Skeletal muscle satellite cell (primary cell): ENCODE data around the gene APLP1. TPM values are rescaled to one million over a fixed set of nuclear protein-coding genes. Genes with fewer than 3 reads are reported as not detected.
"Not testable (repeated sequence)": the region's sequence is repeated elsewhere in the genome, so short reads cannot be mapped to it uniquely, and the experiment has no call there.

Experiments used
- H3K27me3 ChIP-seq: 2 replicates; pipeline ENCODE4 v1.7.0; 2013; ENCODE audit warnings: low read length; ENCODE audit not compliant: control insufficient read depth, insufficient read depth
- H3K36me3 ChIP-seq: 2 replicates; pipeline ENCODE4 v1.7.0; 2013; ENCODE audit warnings: mild to moderate bottlenecking, control low read depth, low read length; ENCODE audit not compliant: insufficient read depth
- H3K4me1 ChIP-seq: 2 replicates; pipeline ENCODE4 v1.7.0; 2013; ENCODE audit warnings: low read length; ENCODE audit not compliant: control insufficient read depth, insufficient read depth
- H3K4me2 ChIP-seq: 2 replicates; pipeline ENCODE4 v1.7.0; 2013; ENCODE audit warnings: mild to moderate bottlenecking, low read length
- H3K4me3 ChIP-seq: 2 replicates; pipeline ENCODE4 v1.7.0; 2013; ENCODE audit warnings: low read length
- H3K9ac ChIP-seq: 2 replicates; pipeline ENCODE4 v1.7.0; 2013; ENCODE audit warnings: mild to moderate bottlenecking, low read depth, low read length, moderate library complexity
- H3K9me3 ChIP-seq: replicated peaks from 2 replicates; pipeline ENCODE4 v1.7.0; 2013; ENCODE audit warnings: mild to moderate bottlenecking, control low read depth, low read length
- total RNA-seq: library from RNA; depleted of rRNA; stranded (reverse); fragments of >200 nt; gene quantifications from 2 replicates; pipeline ENCODE4 v1.2.3, GENCODE V29; 2012; rRNA removed

Gene APLP1
- 1.3 and 2.4 TPM in 2 replicates for total RNA-seq

- Histone ChIP-seq H3K9me3 (no peaks in the 10 kb centered on the region), H3K4me3 (peak within 1 kb of the TSS; percentile 59), H3K27me3 (peaks cover 37% of the 10 kb centered on the region), H3K9ac (peak within 1 kb of the TSS; percentile 26), H3K4me2 (peak within 1 kb of the TSS; percentile 79), H3K36me3 (no peaks in the 10 kb centered on the region), H3K4me1 (peaks cover 16% of the 10 kb centered on the region)
Observed at GRCh38 chr19:35868172-35868822, at the start of gene APLP1. TSS of gene APLP1 (plus strand) at chr19:35868574. CDS start at chr19:35868637, 63 bp downstream.

GRCh38 chr19:35822579-35822978 is 45.8 kb upstream of the APLP1 start:
- no peaks in the 10 kb centered on the region for H3K9me3 ChIP-seq
- no peak overlapping the region for H3K9ac ChIP-seq
- H3K4me2 ChIP-seq = no peak overlapping the region
- H3K4me3 ChIP-seq = no peak overlapping the region
- no peaks in the 10 kb centered on the region for H3K4me1 ChIP-seq
- H3K27me3 ChIP-seq = peaks cover 11% of the 10 kb centered on the region
- no peaks in the 10 kb centered on the region for H3K36me3 ChIP-seq

GRCh38 chr19:35824150-35824549 is 44.2 kb upstream of the APLP1 start:
- H3K4me1 ChIP-seq = no peaks in the 10 kb centered on the region
- H3K9ac ChIP-seq = no peak overlapping the region
- H3K4me3 ChIP-seq = no peak overlapping the region
- H3K9me3 ChIP-seq = no peaks in the 10 kb centered on the region
- H3K27me3 ChIP-seq = peaks cover under 1% of the 10 kb centered on the region
- H3K36me3 ChIP-seq = no peaks in the 10 kb centered on the region
- H3K4me2 ChIP-seq = no peak overlapping the region

- H3K9ac ChIP-seq = no peak overlapping the region
- no peak overlapping the region for H3K4me3 ChIP-seq
- H3K36me3 ChIP-seq = no peaks in the 10 kb centered on the region
- no peak overlapping the region for H3K4me2 ChIP-seq
- peaks cover 1% of the 10 kb centered on the region for H3K27me3 ChIP-seq
- H3K9me3 ChIP-seq = no peaks in the 10 kb centered on the region
- H3K4me1 ChIP-seq = no peaks in the 10 kb centered on the region
Observed at GRCh38 chr19:35828692-35829301, 39.6 kb upstream of the APLP1 start.

GRCh38 chr19:35830986-35831385 is 37.4 kb upstream of the APLP1 start:
- Histone ChIP-seq H3K27me3 (peaks cover 9% of the 10 kb centered on the region), H3K4me1 (no peaks in the 10 kb centered on the region), H3K9me3 (no peaks in the 10 kb centered on the region), H3K9ac (no peak overlapping the region), H3K36me3 (no peaks in the 10 kb centered on the region), H3K4me3 (no peak overlapping the region), H3K4me2 (no peak overlapping the region)

GRCh38 chr19:35832054-35832453 is 36.3 kb upstream of the APLP1 start:
- Histone ChIP-seq H3K27me3 (peaks cover 9% of the 10 kb centered on the region), H3K9me3 (no peaks in the 10 kb centered on the region), H3K9ac (no peak overlapping the region), H3K4me1 (no peaks in the 10 kb centered on the region), H3K36me3 (no peaks in the 10 kb centered on the region), H3K4me3 (no peak overlapping the region), H3K4me2 (no peak overlapping the region)

GRCh38 chr19:35833972-35834371 is 34.4 kb upstream of the APLP1 start:
- Histone ChIP-seq H3K9me3 (peaks cover 2% of the 10 kb centered on the region), H3K4me1 (no peaks in the 10 kb centered on the region), H3K9ac (no peak overlapping the region), H3K4me3 (no peak overlapping the region), H3K4me2 (no peak overlapping the region), H3K27me3 (peaks cover 9% of the 10 kb centered on the region), H3K36me3 (no peaks in the 10 kb centered on the region)

GRCh38 chr19:35836096-35836495 is 32.3 kb upstream of the APLP1 start:
- H3K27me3 ChIP-seq, H3K4me2 ChIP-seq, H3K4me1 ChIP-seq, H3K4me3 ChIP-seq, H3K36me3 ChIP-seq, H3K9me3 ChIP-seq, H3K9ac ChIP-seq: not testable (repeated sequence)

- no peak overlapping the region for H3K4me3 ChIP-seq
- peaks cover 8% of the 10 kb centered on the region for H3K9me3 ChIP-seq
- no peak overlapping the region for H3K4me2 ChIP-seq
- peaks cover 47% of the 10 kb centered on the region for H3K27me3 ChIP-seq
- no peak overlapping the region for H3K9ac ChIP-seq
- peaks cover 5% of the 10 kb centered on the region for H3K4me1 ChIP-seq
- no peaks in the 10 kb centered on the region for H3K36me3 ChIP-seq
Observed at GRCh38 chr19:35841961-35842595, 26.3 kb upstream of the APLP1 start.

- H3K9me3 ChIP-seq = peaks cover 8% of the 10 kb centered on the region
- peaks cover 52% of the 10 kb centered on the region for H3K27me3 ChIP-seq
Observed at GRCh38 chr19:35842666-35843272, 25.6 kb upstream of the APLP1 start.

GRCh38 chr19:35843676-35844481 is 24.5 kb upstream of the APLP1 start:
- Histone ChIP-seq H3K9ac (no peak overlapping the region), H3K4me3 (no peak overlapping the region), H3K36me3 (no peaks in the 10 kb centered on the region), H3K27me3 (peaks cover 63% of the 10 kb centered on the region), H3K4me2 (no peak overlapping the region), H3K9me3 (peaks cover 6% of the 10 kb centered on the region), H3K4me1 (peaks cover 5% of the 10 kb centered on the region)

More at GRCh38 chr19:35842666-35843272, 25.6 kb upstream of the APLP1 start:
- Histone ChIP-seq H3K9ac (no peak overlapping the region), H3K4me1 (peaks cover 5% of the 10 kb centered on the region), H3K4me3 (no peak overlapping the region), H3K4me2 (no peak overlapping the region), H3K36me3 (no peaks in the 10 kb centered on the region)
